Small intestine (tissue), 7 donors: ENCODE results near the gene GFRA1. TPM values are rescaled to one million over a fixed set of nuclear protein-coding genes. Genes with fewer than 3 reads are reported as not detected.

Experiments used
- DNase-seq, 2 donors: peaks; one replicate each; pipeline versions ENCODE4 v3.0.0 to v3.0.0-alpha.2; 2013
- FAIRE-seq: peaks from 2 replicates; lab custom pipeline; 2012; peaks lifted over from hg19 to GRCh38; lab: Jason Lieb, UNC
- H3K27ac ChIP-seq, 3 donors: one replicate each; pipeline ENCODE4 v1.5.1; 2013; ENCODE audit warnings: low read length in 2 of 3, mild to moderate bottlenecking in 2 of 3, control low read depth in 1 of 3, inconsistent platforms in 1 of 3, low read depth in 1 of 3, moderate library complexity in 1 of 3
- H3K27me3 ChIP-seq, 3 donors: one replicate each; pipeline ENCODE4 v1.6.1; 2013; ENCODE audit warnings: low read length in 3 of 3, inconsistent platforms in 1 of 3; ENCODE audit not compliant: control insufficient read depth in 3 of 3, insufficient read depth in 3 of 3
- H3K36me3 ChIP-seq, 3 donors: one replicate each; pipeline ENCODE4 v1.6.1; 2013; ENCODE audit warnings: low read length in 3 of 3, inconsistent platforms in 1 of 3, low read depth in 1 of 3, mild to moderate bottlenecking in 1 of 3, moderate library complexity in 1 of 3; ENCODE audit not compliant: control insufficient read depth in 3 of 3, insufficient read depth in 2 of 3
- H3K4me1 ChIP-seq, 3 donors: one replicate each; pipeline ENCODE4 v1.6.1; 2013; ENCODE audit warnings: low read length in 2 of 3, inconsistent platforms in 1 of 3, low read depth in 1 of 3, mild to moderate bottlenecking in 1 of 3, moderate library complexity in 1 of 3; ENCODE audit not compliant: control insufficient read depth in 3 of 3, insufficient read depth in 2 of 3
- H3K4me3 ChIP-seq, 3 donors: one replicate each; pipeline ENCODE4 v1.5.1; 2013; ENCODE audit warnings: low read length in 3 of 3, control low read depth in 1 of 3, inconsistent platforms in 1 of 3, low read depth in 1 of 3, mild to moderate bottlenecking in 1 of 3, moderate library complexity in 1 of 3
- H3K9me3 ChIP-seq, 2 donors: one replicate each; pipeline ENCODE4 v1.6.1; 2013; ENCODE audit warnings: low read depth in 1 of 2, low read length in 1 of 2; ENCODE audit not compliant: control insufficient read depth in 2 of 2, insufficient read depth in 1 of 2
- WGBS, 3 donors: extraction: QIAGEN DNeasy Blood & Tissue Kit; methylation state at CpG; one replicate each; pipeline ENCODE4 v1.1.7; 2013; 5-methylcytosine and 5-hydroxymethylcytosine counted together
- polyA plus RNA-seq, 4 donors: library from polyadenylated mRNA; stranded (reverse) in 3 of 4; unstranded in 1 of 4; fragments of 200-250 nt in 3 of 4; fragments of 120-200 nt in 1 of 4; gene quantifications; one replicate each; pipeline versions ENCODE4 v1.2.1 to v1.2.3, GENCODE V29; 2013
- donor health status: healthy with polysubstance abuse.
- donor health status: control.
- donor health status: control.
- donor health status: Bipolar disorder and iron deficiency.
- donor health status: healthy.

GFRA1 gene
- polyA plus RNA-seq, 4 donors = 0.22 to 7.4 (median 1.6) TPM

DNA sequence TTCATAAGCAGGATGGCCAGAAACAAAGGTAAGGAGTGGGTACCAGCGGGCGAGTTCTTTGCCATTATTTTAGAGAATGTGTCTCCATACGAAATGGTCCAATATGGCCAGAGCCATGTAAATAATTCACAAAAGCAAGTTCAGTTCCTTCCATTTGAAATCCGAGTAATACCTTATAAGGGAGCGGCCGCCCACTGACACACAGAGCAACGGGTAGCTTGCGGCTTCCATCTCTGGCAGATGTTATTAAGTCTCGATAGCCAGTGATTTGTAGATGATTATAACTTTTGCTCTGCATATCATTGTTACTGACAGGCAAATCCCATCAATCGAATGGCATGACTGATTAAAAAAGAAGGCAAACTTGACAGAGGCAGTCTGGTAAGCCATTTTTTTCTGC is 63.2 kb downstream of the GFRA1 start:
- Histone ChIP-seq H3K4me1 (peaks cover 0 to 6% (median 0%) of the 10 kb centered on the region in 3 donors), H3K27ac (no peak overlapping the region), H3K27me3 (no peaks in the 10 kb centered on the region), H3K9me3 (no peaks in the 10 kb centered on the region), H3K36me3 (no peaks in the 10 kb centered on the region), H3K4me3 (no peak overlapping the region)
- DNase-seq (no peak), FAIRE-seq (no peak)
- 87 to 91% (median 90%) methylated on average over 10 of the region's 10 CpGs for WGBS, 3 donors

DNA sequence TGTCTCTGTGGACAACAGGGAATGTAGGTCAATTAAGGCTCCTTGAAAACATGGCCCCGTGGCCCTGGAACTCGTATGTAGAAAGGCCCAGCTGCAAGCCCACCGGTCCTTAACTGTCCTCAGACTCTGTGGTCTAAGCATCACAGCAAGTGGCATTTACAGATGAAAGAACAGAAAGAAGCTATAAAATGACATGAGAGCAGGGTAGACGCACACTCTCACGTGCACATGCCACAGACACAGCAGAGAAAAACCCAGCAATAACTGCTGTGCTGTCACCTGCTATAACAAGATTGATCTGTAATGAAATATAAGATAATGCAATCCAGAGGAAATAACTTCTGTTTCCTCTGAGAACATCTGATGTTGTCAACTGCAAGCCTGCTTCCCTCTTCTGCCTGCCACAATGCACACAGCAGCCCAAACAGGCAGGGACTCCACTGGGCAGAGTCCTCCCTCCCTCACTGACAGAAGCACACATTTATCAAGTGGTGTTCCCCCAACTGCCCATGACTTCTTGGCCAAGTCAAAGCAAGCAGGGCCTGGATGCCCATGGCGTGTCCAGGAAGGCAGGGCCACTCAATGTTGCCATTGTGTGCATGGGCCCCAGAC is 63.9 kb downstream of the GFRA1 start:
- no peak overlapping the region for H3K4me3 ChIP-seq
- H3K36me3 ChIP-seq = no peaks in the 10 kb centered on the region
- no peak overlapping the region for H3K27ac ChIP-seq
- DNase-seq = no peak
- peaks cover 0 to 6% (median 0%) of the 10 kb centered on the region in 3 donors for H3K4me1 ChIP-seq
- FAIRE-seq = no peak
- 59 to 73% (median 72%) methylated on average over 6 of the region's 6 CpGs for WGBS, 3 donors
- H3K9me3 ChIP-seq = no peaks in the 10 kb centered on the region
- H3K27me3 ChIP-seq = no peaks in the 10 kb centered on the region

DNA sequence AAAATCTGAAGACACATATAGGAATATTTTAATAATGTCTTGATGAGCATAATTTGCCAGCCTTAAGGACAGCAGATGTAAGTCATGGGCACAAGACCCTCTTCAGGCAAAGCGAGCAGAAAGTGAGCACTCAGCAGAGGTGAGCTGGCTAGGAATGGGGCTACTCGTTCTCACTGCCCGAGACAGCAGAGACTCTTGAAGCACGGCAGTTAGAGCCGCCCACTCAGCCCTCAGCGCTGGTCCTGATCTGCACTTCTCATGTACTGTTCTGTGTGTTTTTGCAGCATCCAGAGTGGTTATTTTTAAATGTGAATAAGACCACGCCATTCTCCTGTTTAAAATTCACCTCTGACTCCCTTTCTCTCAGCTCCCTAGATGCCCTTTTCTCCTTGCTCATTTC is 65.3 kb downstream of the GFRA1 start:
- H3K4me1 ChIP-seq = peaks cover 0 to 6% (median 0%) of the 10 kb centered on the region in 3 donors

DNA sequence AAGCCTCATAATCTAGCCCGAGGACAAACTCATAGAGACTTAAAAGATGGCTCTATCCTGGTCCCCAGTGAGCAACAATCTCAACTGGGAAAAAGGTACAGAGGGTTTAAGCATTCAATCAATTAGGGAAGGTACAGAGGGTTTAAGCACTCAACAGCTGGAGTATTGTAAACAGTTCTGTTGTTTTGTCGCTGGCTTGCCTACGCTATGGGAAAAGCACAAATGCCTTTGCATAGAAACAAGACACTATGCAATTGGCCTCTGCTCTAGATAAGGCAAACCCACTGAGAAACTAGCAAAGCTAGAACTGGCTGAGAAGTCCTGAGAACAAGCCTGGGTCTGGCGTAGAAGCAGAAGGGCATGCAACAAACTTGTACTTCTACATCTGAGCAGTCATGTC is 69.3 kb downstream of the GFRA1 start:
- Histone ChIP-seq H3K4me3 (no peak overlapping the region), H3K9me3 (no peaks in the 10 kb centered on the region), H3K36me3 (no peaks in the 10 kb centered on the region), H3K27me3 (no peaks in the 10 kb centered on the region), H3K4me1 (no peaks in the 10 kb centered on the region), H3K27ac (no peak overlapping the region)
- FAIRE-seq (no peak), DNase-seq (no peak)
- 81 to 85% (median 85%) methylated on average over 4 of the region's 4 CpGs for WGBS, 3 donors

More for the DNA sequence above, 65.3 kb downstream of the GFRA1 start:
- FAIRE-seq (no peak), DNase-seq (no peak)
- Histone ChIP-seq H3K36me3 (no peaks in the 10 kb centered on the region), H3K27ac (no peak overlapping the region), H3K4me3 (no peak overlapping the region), H3K27me3 (no peaks in the 10 kb centered on the region), H3K9me3 (no peaks in the 10 kb centered on the region)
- 76 to 90% (median 84%) methylated on average over 7 of the region's 7 CpGs for WGBS, 3 donors

DNA sequence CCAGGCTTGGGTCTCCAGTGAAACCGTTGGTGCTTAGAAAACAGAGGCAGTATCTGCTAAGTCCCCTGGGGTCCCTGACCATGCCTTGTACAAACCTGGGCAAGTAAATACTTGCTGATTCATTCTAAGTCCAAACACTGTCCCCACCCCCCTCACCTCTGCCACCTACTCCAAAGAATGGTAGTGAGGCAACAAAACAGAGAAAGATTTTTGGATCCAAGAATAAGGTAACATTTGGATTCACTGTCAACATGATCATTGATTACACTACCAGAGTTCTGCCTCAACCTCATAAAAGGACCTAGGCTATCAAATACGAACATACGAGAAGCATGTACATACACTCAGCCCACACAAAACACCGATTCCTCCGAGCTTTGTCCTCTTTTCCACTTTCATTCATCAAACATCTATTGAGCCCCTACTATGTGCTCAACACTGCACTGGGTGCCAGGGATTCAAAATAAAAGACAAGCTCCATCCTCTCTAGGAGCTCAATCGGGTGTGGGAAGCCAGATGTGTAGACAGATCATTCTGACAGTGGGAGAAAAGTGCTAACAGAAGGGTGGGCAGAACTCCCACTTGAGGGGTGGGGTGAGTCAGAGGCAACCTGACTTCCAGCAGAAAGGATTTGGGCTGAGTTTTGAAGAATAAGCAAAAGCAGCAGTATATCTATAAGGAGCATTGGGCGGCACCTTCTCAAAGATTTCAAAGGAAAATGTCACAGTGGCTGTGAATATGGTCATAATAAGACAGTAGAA is 71.2 kb downstream of the GFRA1 start:
- DNase-seq (no peak), FAIRE-seq (no peak)
- Histone ChIP-seq H3K27me3 (no peaks in the 10 kb centered on the region), H3K4me3 (no peak overlapping the region), H3K36me3 (no peaks in the 10 kb centered on the region), H3K4me1 (no peaks in the 10 kb centered on the region), H3K27ac (no peak overlapping the region), H3K9me3 (no peaks in the 10 kb centered on the region)
- 86 to 90% (median 89%) methylated on average over 7 of the region's 7 CpGs for WGBS, 3 donors

DNA sequence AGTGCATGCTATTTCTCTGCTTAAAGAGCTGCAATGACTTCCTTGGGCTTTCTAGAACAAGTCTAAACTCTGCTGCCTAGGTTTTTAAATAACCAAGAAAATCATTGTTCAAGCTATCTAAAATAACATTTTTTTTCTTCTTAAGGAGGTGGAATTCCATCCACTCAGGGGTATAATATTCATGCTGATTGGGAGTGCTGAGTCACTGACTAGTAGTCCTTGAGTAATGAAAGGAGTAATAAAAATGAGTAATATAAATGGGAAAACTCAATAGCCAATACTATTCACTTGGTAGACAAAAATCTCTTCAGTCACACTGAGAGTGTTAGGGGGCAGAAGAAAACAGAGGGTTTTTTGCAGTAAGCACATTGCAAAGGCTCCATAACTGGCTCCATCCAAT is 72.0 kb downstream of the GFRA1 start:
- FAIRE-seq = no peak
- no peak overlapping the region for H3K27ac ChIP-seq
- peaks cover 0 to 3% of the 10 kb centered on the region in 2 donors for H3K9me3 ChIP-seq
- no peaks in the 10 kb centered on the region for H3K4me1 ChIP-seq
- no peak for DNase-seq
- no peak overlapping the region for H3K4me3 ChIP-seq
- H3K27me3 ChIP-seq = no peaks in the 10 kb centered on the region
- H3K36me3 ChIP-seq = no peaks in the 10 kb centered on the region

DNA sequence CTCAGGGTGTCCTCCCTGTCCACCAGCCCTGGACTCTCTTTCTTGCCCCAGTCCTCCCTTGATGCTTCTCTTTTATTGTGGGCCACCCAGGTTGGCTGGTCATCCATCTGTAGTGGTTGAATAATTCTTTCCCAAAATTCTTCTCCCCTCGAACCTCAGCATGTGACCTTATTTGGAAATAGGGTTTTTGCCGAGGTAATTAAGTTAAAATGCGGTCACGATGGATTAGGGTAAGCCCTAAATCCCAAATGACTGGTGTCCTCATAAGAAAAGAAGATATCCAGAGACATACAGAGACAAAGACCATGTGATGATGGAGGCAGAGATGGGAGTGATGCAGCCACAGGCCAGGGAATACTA is 74.3 kb downstream of the GFRA1 start:
- Histone ChIP-seq H3K27ac (no peak overlapping the region), H3K4me1 (no peaks in the 10 kb centered on the region), H3K36me3 (no peaks in the 10 kb centered on the region), H3K9me3 (peaks cover 0 to 13% of the 10 kb centered on the region in 2 donors), H3K4me3 (no peak overlapping the region), H3K27me3 (no peaks in the 10 kb centered on the region)
- FAIRE-seq (no peak), DNase-seq (no peak)
- WGBS, 3 donors = 78 to 79% (median 79%) methylated on average over 4 of the region's 4 CpGs

DNA sequence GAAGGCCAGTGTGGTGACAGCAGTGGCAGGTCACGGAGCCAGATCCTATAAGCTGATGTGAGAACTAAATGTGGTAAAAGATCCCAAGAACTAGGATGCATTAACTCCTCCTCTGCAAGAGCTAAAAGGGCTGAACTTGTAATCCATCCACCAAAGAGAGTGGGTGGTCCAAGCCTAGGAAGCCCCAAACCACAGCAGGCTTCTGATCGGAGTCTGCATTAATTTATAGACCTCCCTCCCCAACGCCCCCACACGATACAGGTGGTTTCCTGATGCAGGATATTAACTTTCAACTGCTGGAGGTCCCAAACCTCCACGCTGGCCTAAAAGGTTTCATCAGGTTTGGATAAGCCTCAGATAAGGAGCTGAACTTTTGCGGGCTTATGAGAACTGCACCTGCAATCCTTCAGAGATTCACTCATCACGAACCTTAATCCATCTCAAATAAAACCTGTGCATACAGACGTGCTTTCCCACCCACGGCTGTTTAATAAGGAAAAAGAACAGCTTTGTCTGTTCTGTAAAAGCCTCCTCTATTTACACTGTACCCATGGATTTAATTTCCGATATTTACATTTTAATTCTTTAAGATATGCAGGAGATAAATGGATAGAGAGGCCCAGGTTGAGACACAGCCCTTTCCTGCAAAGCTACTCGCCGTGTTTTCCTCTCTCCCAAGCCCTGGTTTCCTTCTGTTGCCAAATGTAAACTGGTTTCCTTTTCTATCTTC is 74.9 kb downstream of the GFRA1 start:
- no peaks in the 10 kb centered on the region for H3K27me3 ChIP-seq
- H3K9me3 ChIP-seq = peaks cover 0 to 13% of the 10 kb centered on the region in 2 donors
- FAIRE-seq = no peak
- H3K36me3 ChIP-seq = no peaks in the 10 kb centered on the region
- H3K4me1 ChIP-seq = no peaks in the 10 kb centered on the region
- DNase-seq = no peak
- H3K4me3 ChIP-seq = no peak overlapping the region
- 50 to 68% (median 53%) methylated on average over 12 of the region's 12 CpGs for WGBS, 3 donors
- H3K27ac ChIP-seq = no peak overlapping the region
